K562 (cell line): ENCODE data around the gene CPED1. TPM values are rescaled to one million over a fixed set of nuclear protein-coding genes. Genes with fewer than 3 reads are reported as not detected.

Experiments
- CREM ChIP-seq: IDR thresholded peaks from 2 replicates; pipeline ENCODE4 v1.6.1; 2014; ENCODE audit warnings: antibody characterized with exemption, low read depth
- CXXC5 ChIP-seq: fragments of 250-450 bp; sonication (Bioruptor Pico); IDR thresholded peaks from 2 replicates; pipeline ENCODE4 v1.8.0; 2022; ENCODE audit warnings: inconsistent platforms, mild to moderate bottlenecking, moderate library complexity
- EGR1 ChIP-seq: fragments of 450-650 bp; conservative IDR thresholded peaks from 2 replicates; pipeline ENCODE4 v1.6.1; 2017; ENCODE audit warnings: mild to moderate bottlenecking
- FOSL1 ChIP-seq: fragments of 200-800 bp; sonication (Bioruptor generic); conservative IDR thresholded peaks from 2 replicates; pipeline ENCODE4 v1.6.1; 2016; ENCODE audit warnings: missing genetic modification characterization, missing compliant biosample characterization
- FOXK1 ChIP-seq: sonication (generic); formaldehyde crosslinking; IDR thresholded peaks from 2 replicates; pipeline ENCODE4 v1.8.0; 2022; ENCODE audit warnings: missing genetic modification reagents, mild to moderate bottlenecking, borderline replicate concordance
- FOXK2 ChIP-seq, 2 experiments: fragments of 450-650 bp; IDR thresholded peaks in 1 of 2; conservative IDR thresholded peaks in 1 of 2; 2 replicates each; pipeline ENCODE4 v1.6.1; 2016; ENCODE audit warnings: low read depth in 2 of 2, mild to moderate bottlenecking in 1 of 2
- HNRNPH1 ChIP-seq: fragments of 200-400 bp; formaldehyde crosslinking; optimal IDR thresholded peaks from 2 replicates; pipeline ENCODE3; 2017; ENCODE audit warnings: low read depth, mild to moderate bottlenecking, low read length, moderate library complexity
- HNRNPLL ChIP-seq: fragments of 200-400 bp; formaldehyde crosslinking; IDR thresholded peaks from 2 replicates; pipeline ENCODE4 v1.6.1; 2017; ENCODE audit warnings: low read length, low read depth, mild to moderate bottlenecking; ENCODE audit not compliant: poor library complexity, severe bottlenecking
- PHTF2 ChIP-seq: fragments of 250-450 bp; sonication (Bioruptor Pico); IDR thresholded peaks from 2 replicates; pipeline ENCODE4 v1.5.0; 2021; ENCODE audit warnings: mild to moderate bottlenecking
- RBM14 ChIP-seq: fragments of 200-400 bp; formaldehyde crosslinking; IDR thresholded peaks from 2 replicates; pipeline ENCODE4 v1.6.1; 2018; ENCODE audit warnings: low read depth, mild to moderate bottlenecking, low read length, moderate library complexity, borderline replicate concordance; ENCODE audit not compliant: insufficient read depth
- SNIP1 ChIP-seq: fragments of 450-650 bp; IDR thresholded peaks from 2 replicates; pipeline ENCODE4 v1.7.1; 2017; ENCODE audit warnings: low read depth, mild to moderate bottlenecking
- STAG1 ChIP-seq: sonication (generic); formaldehyde crosslinking; IDR thresholded peaks from 2 replicates; pipeline ENCODE4 v1.5.0; 2020; ENCODE audit warnings: missing genetic modification reagents, borderline replicate concordance
- TAF9B ChIP-seq: fragments of 450-650 bp; IDR thresholded peaks from 2 replicates; pipeline ENCODE4 v1.6.1; 2018; ENCODE audit warnings: mild to moderate bottlenecking; ENCODE audit not compliant: partially characterized antibody
- TBL1XR1 ChIP-seq, 2 experiments: IDR thresholded peaks; 2 replicates each; pipeline ENCODE4 v1.6.1; 2012; ENCODE audit warnings: improper control_type of control experiment in 2 of 2, low read length in 2 of 2, mild to moderate bottlenecking in 1 of 2
- ZNF165 ChIP-seq: fragments of 250-450 bp; sonication (Bioruptor Pico); IDR thresholded peaks from 2 replicates; pipeline ENCODE4 v1.4.0; 2020; ENCODE audit warnings: borderline replicate concordance
- ZNF75A ChIP-seq: fragments of 450-650 bp; formaldehyde crosslinking; IDR thresholded peaks from 2 replicates; pipeline ENCODE4 v1.4.0; 2020; ENCODE audit warnings: mild to moderate bottlenecking
- polyA plus RNA-seq, 8 experiments: library from polyadenylated mRNA; depleted of rRNA in 4 of 8; stranded (reverse) in 5 of 8; unstranded in 3 of 8; fragments of >200 nt; fragmentation: Nextera tagmentation in 2 of 8; fragmentation: Illumina TruSeq in 1 of 8; extraction: Ambion mirVana in 2 of 8; extraction: Trizol in 1 of 8; gene quantifications; 2 replicates each; pipeline versions ENCODE4 v1.2.1 to v1.2.3, GENCODE V29; 2011 to 2014; ENCODE audit warnings: inconsistent platforms in 1 of 8, missing spikeins in 1 of 8
- total RNA-seq, 7 experiments: library from RNA; depleted of rRNA in 6 of 7; stranded (reverse); fragments of >200 nt in 6 of 7; fragmentation: Illumina TruSeq in 2 of 7; extraction: Trizol in 2 of 7; gene quantifications; 2 replicates each; pipeline versions ENCODE4 v1.2.1 to v1.2.3, GENCODE V29; 2011 to 2021; ENCODE audit warnings: low replicate concordance in 1 of 7
- TF ChIP-seq, protein P1 (sequence below): fragments of 450-650 bp; IDR thresholded peaks from 2 replicates; pipeline ENCODE4 v1.6.1; 2014; ENCODE audit warnings: low read depth, mild to moderate bottlenecking, moderate library complexity, borderline replicate concordance
- TF ChIP-seq, protein P2 (sequence below), 2 experiments: IDR thresholded peaks in 1 of 2; conservative IDR thresholded peaks in 1 of 2; 2 replicates each; pipeline ENCODE4 v1.6.1; 2016; ENCODE audit warnings: low read depth in 2 of 2, mild to moderate bottlenecking in 1 of 2, missing compliant biosample characterization in 1 of 2, missing genetic modification characterization in 1 of 2, moderate library complexity in 1 of 2
- TF ChIP-seq, protein P3 (sequence below): sonication (generic); formaldehyde crosslinking; IDR thresholded peaks from 2 replicates; pipeline ENCODE4 v1.8.0; 2022; ENCODE audit warnings: mild to moderate bottlenecking, low read depth, missing genetic modification reagents
- TF ChIP-seq, protein P4 (sequence below): fragments of 450-650 bp; formaldehyde crosslinking; IDR thresholded peaks from 2 replicates; pipeline ENCODE4 v1.4.0; 2020; ENCODE audit warnings: mild to moderate bottlenecking

The CPED1 gene
- total and polyA plus RNA-seq, 9 of the 15 experiments (the other 6 are each of a cell fraction or from before 2014, with no cell fraction given): 195 to 393 (median 290) TPM

DNA sequence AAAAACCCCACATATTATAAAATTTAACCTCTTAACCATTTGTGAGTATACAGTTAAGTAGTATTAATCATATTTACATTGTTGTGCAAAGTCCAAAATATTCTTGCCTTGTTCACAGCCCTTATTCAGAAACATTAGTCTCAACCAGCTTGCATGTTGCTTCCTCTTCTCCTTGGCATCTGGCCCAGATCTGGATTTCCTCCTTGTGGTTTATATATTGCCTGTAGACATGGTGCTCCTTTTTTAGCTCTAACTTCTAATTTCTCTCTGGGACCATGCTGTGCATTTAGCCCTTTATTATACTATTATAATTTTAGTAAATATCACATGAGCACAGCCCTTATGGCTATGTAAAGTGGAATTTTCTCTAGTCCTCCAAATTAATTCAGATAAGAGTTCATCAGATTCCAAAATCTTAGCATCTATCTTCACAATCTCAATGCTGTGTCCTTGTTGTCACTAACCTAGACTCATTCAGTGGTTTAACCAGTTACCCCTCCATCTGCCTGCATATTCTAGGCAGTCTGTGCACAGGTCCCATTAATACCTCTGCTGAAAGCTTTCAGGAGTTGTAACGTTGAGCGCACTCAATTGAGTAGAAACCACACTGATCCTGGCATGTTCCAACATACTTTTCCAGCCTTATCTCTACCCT, 7.9 kb downstream of the CPED1 start (continued):
- TF ChIP-seq PHTF2 (CRISPR knock-in tag) (no peak), ZNF165 (CRISPR knock-in tag) (no peak), STAG1 (CRISPR knock-in tag) (no peak), FOSL1 (no peak), TAF9B (no peak), SNIP1 (no peak), FOXK1 (CRISPR knock-in tag) (no peak), RBM14 (no peak), FOXK2 (conservative IDR thresholded peaks at IDR 0.05 in 1 of 2, IDR thresholded peaks at IDR 0.05 in 1 of 2; ENCODE audit: low read depth in 2 of 2) (peak; percentile 66 to 82; a peak in 3 of 4 replicates), HNRNPH1 (no peak), EGR1 (no peak), CXXC5 (0 out of 2 replicates have a peak, but pooled peaks have one; percentile 15), CREM (peak; percentile 7; the same call in 1 of the 2 replicates), ZNF75A (CRISPR knock-in tag) (no peak), TBL1XR1 (IDR thresholded peaks at IDR 0.05; ENCODE audit: low read length in 2 of 2) (peak in 1 of 2 experiments; percentile 39; a peak in 2 of 4 replicates), HNRNPLL (no peak)
- TF ChIP-seq, protein P1, sequence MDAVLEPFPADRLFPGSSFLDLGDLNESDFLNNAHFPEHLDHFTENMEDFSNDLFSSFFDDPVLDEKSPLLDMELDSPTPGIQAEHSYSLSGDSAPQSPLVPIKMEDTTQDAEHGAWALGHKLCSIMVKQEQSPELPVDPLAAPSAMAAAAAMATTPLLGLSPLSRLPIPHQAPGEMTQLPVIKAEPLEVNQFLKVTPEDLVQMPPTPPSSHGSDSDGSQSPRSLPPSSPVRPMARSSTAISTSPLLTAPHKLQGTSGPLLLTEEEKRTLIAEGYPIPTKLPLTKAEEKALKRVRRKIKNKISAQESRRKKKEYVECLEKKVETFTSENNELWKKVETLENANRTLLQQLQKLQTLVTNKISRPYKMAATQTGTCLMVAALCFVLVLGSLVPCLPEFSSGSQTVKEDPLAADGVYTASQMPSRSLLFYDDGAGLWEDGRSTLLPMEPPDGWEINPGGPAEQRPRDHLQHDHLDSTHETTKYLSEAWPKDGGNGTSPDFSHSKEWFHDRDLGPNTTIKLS: no peak
- TF ChIP-seq, protein P2, sequence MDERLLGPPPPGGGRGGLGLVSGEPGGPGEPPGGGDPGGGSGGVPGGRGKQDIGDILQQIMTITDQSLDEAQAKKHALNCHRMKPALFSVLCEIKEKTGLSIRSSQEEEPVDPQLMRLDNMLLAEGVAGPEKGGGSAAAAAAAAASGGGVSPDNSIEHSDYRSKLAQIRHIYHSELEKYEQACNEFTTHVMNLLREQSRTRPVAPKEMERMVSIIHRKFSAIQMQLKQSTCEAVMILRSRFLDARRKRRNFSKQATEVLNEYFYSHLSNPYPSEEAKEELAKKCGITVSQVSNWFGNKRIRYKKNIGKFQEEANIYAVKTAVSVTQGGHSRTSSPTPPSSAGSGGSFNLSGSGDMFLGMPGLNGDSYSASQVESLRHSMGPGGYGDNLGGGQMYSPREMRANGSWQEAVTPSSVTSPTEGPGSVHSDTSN (CRISPR knock-in tag; IDR thresholded peaks at IDR 0.05; ENCODE audit: low read depth): no peak
- TF ChIP-seq, protein P2 (tag; conservative IDR thresholded peaks at IDR 0.05; ENCODE audit: low read depth): peak; percentile 55
- TF ChIP-seq, protein P3, sequence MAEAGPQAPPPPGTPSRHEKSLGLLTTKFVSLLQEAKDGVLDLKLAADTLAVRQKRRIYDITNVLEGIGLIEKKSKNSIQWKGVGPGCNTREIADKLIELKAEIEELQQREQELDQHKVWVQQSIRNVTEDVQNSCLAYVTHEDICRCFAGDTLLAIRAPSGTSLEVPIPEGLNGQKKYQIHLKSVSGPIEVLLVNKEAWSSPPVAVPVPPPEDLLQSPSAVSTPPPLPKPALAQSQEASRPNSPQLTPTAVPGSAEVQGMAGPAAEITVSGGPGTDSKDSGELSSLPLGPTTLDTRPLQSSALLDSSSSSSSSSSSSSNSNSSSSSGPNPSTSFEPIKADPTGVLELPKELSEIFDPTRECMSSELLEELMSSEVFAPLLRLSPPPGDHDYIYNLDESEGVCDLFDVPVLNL (CRISPR knock-in tag): no peak
- TF ChIP-seq, protein P4, sequence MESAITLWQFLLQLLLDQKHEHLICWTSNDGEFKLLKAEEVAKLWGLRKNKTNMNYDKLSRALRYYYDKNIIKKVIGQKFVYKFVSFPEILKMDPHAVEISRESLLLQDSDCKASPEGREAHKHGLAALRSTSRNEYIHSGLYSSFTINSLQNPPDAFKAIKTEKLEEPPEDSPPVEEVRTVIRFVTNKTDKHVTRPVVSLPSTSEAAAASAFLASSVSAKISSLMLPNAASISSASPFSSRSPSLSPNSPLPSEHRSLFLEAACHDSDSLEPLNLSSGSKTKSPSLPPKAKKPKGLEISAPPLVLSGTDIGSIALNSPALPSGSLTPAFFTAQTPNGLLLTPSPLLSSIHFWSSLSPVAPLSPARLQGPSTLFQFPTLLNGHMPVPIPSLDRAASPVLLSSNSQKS (CRISPR knock-in tag): no peak; the same call in 1 of the 2 replicates
